Uterus (tissue), 4 donors: ENCODE measurements around the gene FAM168B. TPM values are rescaled to one million over a fixed set of nuclear protein-coding genes. Genes with fewer than 3 reads are reported as not detected.

Experiments
- DNase-seq, 2 donors: peaks; one replicate each; pipeline ENCODE4 v3.0.0-alpha.2; 2019 to 2020
- H3K27ac ChIP-seq, 2 donors: fragments of 200-600 bp; sonication (generic); 1 replicate in 1 of 2; 2 replicates in 1 of 2; pipeline ENCODE4 v1.5.1; 2016 to 2018
- H3K27me3 ChIP-seq, 2 donors: fragments of 200-600 bp; sonication (generic); one replicate each; pipeline ENCODE4 v1.5.1; 2018 to 2019; ENCODE audit warnings: control low read depth in 1 of 2
- H3K36me3 ChIP-seq, 2 donors: fragments of 200-600 bp; sonication (generic); one replicate each; pipeline ENCODE4 v1.5.1; 2019; ENCODE audit warnings: control low read depth in 1 of 2
- H3K4me1 ChIP-seq, 2 donors: fragments of 200-600 bp; sonication (generic); one replicate each; pipeline ENCODE4 v1.5.1; 2018 to 2019; ENCODE audit warnings: control low read depth in 1 of 2
- H3K4me3 ChIP-seq, 2 donors: fragments of 200-600 bp; sonication (generic); 1 replicate in 1 of 2; 2 replicates in 1 of 2; pipeline ENCODE4 v1.5.1; 2018 to 2019; ENCODE audit warnings: mild to moderate bottlenecking in 1 of 2
- H3K9me3 ChIP-seq, 2 donors: fragments of 200-600 bp; sonication (generic); one replicate each; pipeline ENCODE4 v1.5.1; 2019; ENCODE audit warnings: control low read depth in 1 of 2
- CTCF ChIP-seq, 4 experiments: fragments of 200-600 bp in 2 of 4; fragments of 450-650 bp in 2 of 4; sonication (generic) in 2 of 4; IDR thresholded peaks; one replicate each; pipeline ENCODE4 v1.5.1; 2016 to 2019; ENCODE audit warnings: antibody characterized with exemption in 4 of 4, mild to moderate bottlenecking in 2 of 4, moderate library complexity in 1 of 4
- POLR2A ChIP-seq, 2 donors: fragments of 450-650 bp; IDR thresholded peaks; one replicate each; pipeline ENCODE4 v1.6.1; 2016; ENCODE audit warnings: antibody characterized with exemption in 2 of 2, mild to moderate bottlenecking in 1 of 2, moderate library complexity in 1 of 2
- intact Hi-C: fragments of 100-400 bp; cut with DNase I; formaldehyde crosslinking; loops from one replicate; pipeline ENCODE4 v1.15.1; 2023; ENCODE audit warnings: low total_unique reads
- total RNA-seq, 4 donors: library from RNA; depleted of rRNA in 3 of 4; stranded (reverse); fragments of >200 nt in 3 of 4; gene quantifications; one replicate each; pipeline versions ENCODE4 v1.1.0 to v1.2.4, GENCODE V29; 2014 to 2023
- donor health status: DM: yes; HTN: yes; CAD: no.

FAM168B gene
- total RNA-seq, 4 donors from 2014 or later = 50.0 to 194 (median 104) TPM

GRCh38 chr2:131127981-131128380, 34.7 kb upstream of the FAM168B start:
- no peak overlapping the region for H3K4me3 ChIP-seq
- no peaks in the 10 kb centered on the region for H3K4me1 ChIP-seq
- intact Hi-C loops = no loop called here
- TF ChIP-seq CTCF (IDR thresholded peaks at IDR 0.05) = no peak
- no peak for TF ChIP-seq POLR2A (IDR thresholded peaks at IDR 0.05)
- DNase-seq = no peak
- no peaks in the 10 kb centered on the region for H3K9me3 ChIP-seq
- no peaks in the 10 kb centered on the region for H3K27me3 ChIP-seq
- H3K36me3 ChIP-seq = no peaks in the 10 kb centered on the region
- H3K27ac ChIP-seq = no peak overlapping the region

- H3K4me1 ChIP-seq = no peaks in the 10 kb centered on the region
- intact Hi-C loops = no loop called here
- DNase-seq = no peak
- H3K36me3 ChIP-seq = no peaks in the 10 kb centered on the region
- H3K9me3 ChIP-seq = no peaks in the 10 kb centered on the region
- no peak overlapping the region for H3K27ac ChIP-seq
- H3K27me3 ChIP-seq = no peaks in the 10 kb centered on the region
- H3K4me3 ChIP-seq = no peak overlapping the region
- TF ChIP-seq POLR2A (IDR thresholded peaks at IDR 0.05) (no peak), CTCF (IDR thresholded peaks at IDR 0.05) (no peak)
Measured at GRCh38 chr2:131127076-131127475, 33.8 kb upstream of the FAM168B start.

- H3K27me3 ChIP-seq = no peaks in the 10 kb centered on the region
- no peaks in the 10 kb centered on the region for H3K36me3 ChIP-seq
- no peak for TF ChIP-seq CTCF (IDR thresholded peaks at IDR 0.05)
- TF ChIP-seq POLR2A (IDR thresholded peaks at IDR 0.05) = no peak
- H3K27ac ChIP-seq = no peak overlapping the region
- no peak overlapping the region for H3K4me3 ChIP-seq
- H3K4me1 ChIP-seq = no peaks in the 10 kb centered on the region
- H3K9me3 ChIP-seq = no peaks in the 10 kb centered on the region
- no peak for DNase-seq
- intact Hi-C loops = no loop called here
Measured at GRCh38 chr2:131126436-131126835, 33.2 kb upstream of the FAM168B start.

- no peaks in the 10 kb centered on the region for H3K27me3 ChIP-seq
- TF ChIP-seq POLR2A (IDR thresholded peaks at IDR 0.05) (no peak), CTCF (IDR thresholded peaks at IDR 0.05) (no peak)
- intact Hi-C loops = no loop called here
- DNase-seq = no peak
- H3K4me1 ChIP-seq = no peaks in the 10 kb centered on the region
- H3K27ac ChIP-seq = no peak overlapping the region
- H3K36me3 ChIP-seq = no peaks in the 10 kb centered on the region
- H3K9me3 ChIP-seq = no peaks in the 10 kb centered on the region
- no peak overlapping the region for H3K4me3 ChIP-seq
Measured at GRCh38 chr2:131125195-131125757, 32.0 kb upstream of the FAM168B start.

- H3K4me1 ChIP-seq = no peaks in the 10 kb centered on the region
- TF ChIP-seq CTCF (IDR thresholded peaks at IDR 0.05) (no peak), POLR2A (IDR thresholded peaks at IDR 0.05) (no peak)
- H3K27ac ChIP-seq = no peak overlapping the region
- no peak overlapping the region for H3K4me3 ChIP-seq
- no peaks in the 10 kb centered on the region for H3K9me3 ChIP-seq
- no peak for DNase-seq
- H3K27me3 ChIP-seq = no peaks in the 10 kb centered on the region
- no peaks in the 10 kb centered on the region for H3K36me3 ChIP-seq
- intact Hi-C loops = no loop called here
Measured at GRCh38 chr2:131123192-131123591, 29.9 kb upstream of the FAM168B start.
